ENCODE results near the gene SOX18.

GRCh38 chr20:64065974-64066343 is 16.5 kb upstream of the SOX18 start:
- TF ChIP-seq ZC3H10 (CRISPR knock-in tag; IDR thresholded peaks at IDR 0.05) = no peak
- TF ChIP-seq TCF4 (CRISPR knock-in tag; IDR thresholded peaks at IDR 0.05; ENCODE audit: borderline replicate concordance) = no peak
- TF ChIP-seq RARB (CRISPR knock-in tag; IDR thresholded peaks at IDR 0.05) = no peak
